Retina (tissue), 1 donor: Measurements from ENCODE around the gene PLK3.
"Not testable (repeated sequence)": the region's sequence is repeated elsewhere in the genome, so short reads cannot be mapped to it uniquely, and the experiment has no call there.

Experiments used
- DNase-seq: peaks from one replicate; pipeline ENCODE4 v3.0.0-alpha.2; 2016

The PLK3 gene

DNA sequence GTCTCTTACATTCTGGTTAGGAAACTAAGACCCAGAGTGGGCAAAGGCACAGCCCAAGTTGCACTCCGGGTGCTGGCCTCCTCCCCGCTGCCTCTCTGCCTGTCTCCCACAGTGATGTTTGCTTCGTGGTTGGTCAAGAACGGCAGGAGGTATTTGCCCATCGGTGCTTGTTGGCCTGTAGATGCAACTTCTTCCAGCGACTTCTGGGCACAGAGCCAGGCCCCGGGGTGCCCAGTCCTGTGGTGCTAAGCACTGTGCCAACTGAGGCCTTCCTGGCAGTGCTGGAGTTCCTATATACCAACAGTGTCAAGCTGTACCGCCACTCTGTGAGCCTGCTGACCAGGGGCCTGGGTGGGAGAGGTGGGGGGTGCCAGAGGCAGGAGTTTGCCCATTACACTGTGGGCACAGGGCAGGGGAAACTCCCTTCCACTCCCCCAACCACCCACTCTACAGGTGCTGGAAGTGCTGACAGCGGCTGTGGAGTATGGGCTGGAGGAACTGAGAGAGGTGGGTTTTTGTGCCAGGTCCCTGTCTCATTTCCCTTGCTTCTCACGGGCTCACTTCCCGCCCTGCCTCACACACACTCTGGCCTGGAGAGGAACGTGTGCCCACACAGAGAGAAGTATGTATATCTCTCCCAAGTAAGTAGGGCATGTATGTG, 10.1 kb downstream of the PLK3 start:
- DNase-seq = no peak

DNA sequence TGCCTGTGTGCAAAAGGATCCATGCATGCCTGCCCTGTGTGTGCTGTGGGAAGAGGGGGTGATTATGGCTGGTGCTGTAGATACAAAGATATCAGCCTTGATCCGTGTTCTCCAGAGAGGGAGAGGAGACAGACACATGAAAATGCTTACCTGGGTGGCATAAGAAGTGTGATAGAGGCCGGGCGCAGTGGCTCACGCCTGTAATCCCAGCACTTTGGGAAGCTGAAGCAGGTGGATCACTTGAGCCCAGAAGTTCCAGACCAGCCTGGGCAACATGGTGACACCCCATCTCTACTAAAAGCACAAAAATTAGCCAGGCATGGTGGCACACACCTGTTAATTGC, 10.6 kb downstream of the PLK3 start:
- not testable (repeated sequence) for DNase-seq

DNA sequence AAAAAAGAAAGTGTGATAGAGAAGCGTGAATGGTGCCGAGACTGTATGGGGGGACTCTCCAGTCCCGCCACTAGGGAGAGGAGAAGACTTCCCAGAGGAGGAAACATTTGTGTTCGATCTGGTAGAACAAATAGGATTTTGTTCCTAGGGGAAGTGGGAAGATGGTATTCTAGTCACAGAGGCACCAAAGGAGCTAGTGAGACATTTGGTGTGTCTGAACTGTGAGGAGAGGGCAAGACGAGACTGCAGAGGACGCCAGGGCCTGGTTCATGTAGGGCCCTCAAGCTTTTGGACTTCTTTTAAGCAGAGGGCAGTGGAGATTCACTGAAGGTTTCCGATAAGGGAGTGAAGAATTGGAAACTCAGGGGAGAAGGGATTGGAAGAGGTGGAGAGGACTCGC, 11.1 kb downstream of the PLK3 start:
- DNase-seq = no peak

DNA sequence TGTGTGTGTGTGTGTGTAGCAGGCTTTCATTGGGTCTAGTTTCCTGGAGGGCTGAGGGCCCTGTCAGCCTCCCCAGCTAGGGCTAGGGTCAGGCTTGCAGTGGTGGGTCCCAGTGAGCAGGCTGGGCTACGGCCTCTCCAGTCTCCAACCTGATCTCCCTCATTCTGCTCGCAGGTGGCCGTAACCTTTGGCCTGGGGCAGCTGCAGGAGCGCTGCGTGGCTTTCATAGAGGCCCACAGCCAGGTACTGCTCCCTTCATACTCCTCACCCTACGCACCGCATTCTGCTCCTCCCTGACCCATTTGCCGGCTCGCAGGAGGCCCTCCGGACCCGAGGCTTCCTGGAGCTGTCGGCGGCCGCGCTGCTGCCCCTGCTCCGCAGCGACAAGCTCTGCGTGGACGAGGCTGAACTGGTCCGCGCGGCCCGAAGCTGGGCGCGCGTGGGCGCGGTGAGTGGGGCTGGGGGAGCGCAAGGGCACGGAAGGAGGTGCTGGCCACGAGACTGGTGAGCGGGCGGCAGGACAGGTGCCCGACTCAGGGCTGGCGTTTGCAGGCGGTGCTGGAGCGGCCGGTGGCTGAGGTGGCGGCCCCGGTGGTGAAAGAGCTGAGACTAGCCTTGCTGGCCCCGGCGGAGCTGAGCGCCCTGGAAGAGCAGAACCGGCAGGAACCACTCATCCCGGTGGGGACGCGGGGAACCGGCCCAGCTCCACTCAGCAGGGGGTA, 12.8 kb downstream of the PLK3 start:
- no peak for DNase-seq

DNA sequence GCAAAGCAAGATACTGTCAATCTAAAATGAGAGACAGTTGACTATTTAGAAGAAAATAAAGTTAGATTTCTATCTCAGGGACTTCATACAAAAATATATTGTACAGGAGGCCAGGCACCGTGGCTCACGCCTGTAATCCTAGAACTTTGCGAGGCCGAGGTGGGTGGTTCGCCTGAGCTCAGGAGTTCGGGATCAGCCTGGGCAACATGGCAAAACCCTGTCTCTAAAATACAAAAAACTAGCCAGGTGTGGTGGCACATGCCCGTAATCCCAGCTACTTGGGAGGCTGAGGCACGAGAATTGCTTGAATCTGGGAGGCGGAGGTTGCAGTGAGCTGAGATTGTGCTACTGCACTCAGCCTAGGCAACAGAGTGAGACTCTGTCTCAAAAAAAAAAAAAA, 15.7 kb downstream of the PLK3 start:
- DNase-seq = not testable (repeated sequence)

DNA sequence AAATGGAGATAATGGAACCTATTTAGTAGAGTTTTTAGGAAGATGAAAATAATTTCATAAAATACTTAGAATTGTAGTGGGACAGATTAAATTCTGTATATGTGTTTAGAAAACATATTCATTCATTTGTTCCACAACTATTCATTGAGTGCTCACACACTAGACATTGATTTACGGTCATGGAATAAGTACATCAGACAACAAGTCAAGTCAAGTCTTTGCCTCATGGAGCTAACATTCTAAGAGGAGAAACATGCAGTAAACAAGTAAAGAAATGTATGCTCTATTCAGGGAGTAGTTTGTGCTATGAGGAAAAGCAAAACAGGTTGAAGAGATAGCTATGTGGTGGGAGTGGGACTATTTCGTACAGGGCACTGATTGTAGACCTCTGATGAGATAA, 17.1 kb downstream of the PLK3 start:
- no peak for DNase-seq

DNA sequence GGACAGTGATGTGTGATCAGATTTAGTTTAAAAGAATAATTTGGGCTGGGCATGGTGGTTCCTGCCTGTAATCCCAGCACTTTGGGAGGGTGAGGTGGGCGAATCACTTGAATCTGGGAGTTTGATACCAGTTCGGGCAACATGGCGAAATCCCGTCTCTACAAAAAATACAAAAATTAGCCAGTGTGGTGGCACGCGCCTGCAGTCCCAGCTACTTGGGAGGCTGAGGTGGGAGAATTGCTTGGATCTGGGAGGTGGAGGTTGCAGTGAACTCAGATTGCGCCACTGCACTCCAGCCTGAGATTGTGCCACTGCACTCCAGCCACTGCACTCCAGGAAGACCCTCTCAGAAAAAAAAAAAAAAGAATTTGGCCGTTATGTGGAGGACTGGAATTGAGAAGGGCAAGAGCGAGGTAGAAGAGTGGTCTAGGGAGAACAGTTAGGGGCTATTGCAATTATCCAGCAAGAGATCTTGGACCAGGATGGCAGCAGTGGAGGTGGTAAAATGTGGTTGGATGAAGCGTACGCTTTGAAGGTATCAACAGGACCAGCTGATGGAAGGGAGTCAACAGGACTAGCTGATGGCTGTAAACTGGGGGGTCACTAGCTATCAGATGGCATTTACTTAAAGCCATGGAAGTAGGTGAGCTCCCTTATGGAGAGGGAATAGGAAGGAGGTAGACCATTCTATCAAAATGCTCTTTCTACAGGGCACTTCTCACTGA, 17.8 kb downstream of the PLK3 start:
- DNase-seq = no peak

DNA sequence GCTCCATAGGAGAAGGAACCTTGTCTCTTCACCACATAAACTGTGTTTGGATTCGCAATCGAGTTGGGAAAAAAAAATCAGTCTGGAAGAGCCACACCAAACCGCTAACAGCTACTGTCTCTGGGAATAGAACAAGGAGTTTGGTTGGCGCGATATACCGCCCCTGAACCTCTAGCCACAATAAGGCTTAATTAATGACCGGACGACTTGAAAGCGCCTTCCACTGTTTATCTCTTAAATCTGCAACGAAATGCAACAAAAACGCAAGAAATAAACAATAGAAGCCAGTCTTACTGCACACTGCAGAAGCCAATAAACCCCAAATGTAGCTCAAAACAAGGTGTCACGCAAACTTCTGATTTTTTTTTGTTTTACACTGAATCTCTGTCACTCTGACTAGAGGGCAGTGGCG, 19.0 kb downstream of the PLK3 start:
- DNase-seq = no peak

DNA sequence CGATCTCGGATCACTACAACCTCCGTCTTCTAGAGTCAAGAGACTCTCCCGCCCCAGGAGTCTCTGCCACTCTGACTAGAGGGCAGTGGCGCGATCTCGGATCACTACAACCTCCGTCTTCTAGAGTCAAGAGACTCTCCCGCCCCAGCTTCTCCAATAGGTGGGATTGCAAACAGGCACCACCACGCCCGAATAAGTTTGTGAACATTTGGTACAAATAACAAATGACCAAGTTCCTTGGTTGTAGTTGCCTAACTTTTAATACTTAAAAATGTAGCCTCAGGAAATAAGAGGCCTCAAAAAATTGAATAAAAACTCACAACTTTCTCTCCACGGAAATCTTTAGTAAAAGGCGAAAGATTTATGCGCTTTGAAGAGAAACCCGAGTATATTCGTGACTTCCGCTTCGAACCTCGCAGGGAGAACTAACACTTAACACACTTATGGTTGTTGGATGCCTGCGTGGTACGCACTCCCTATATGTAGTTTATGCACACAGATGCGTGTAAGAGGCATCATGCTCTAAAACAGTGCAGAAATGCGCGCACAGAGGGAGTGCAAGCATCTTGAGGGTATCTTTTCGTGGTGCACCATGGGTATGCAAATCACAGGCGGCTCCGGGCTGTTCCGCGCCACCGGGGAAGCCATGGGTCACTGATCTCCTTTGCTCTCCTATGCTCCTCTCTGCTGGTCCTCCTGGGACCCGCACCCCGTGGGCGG, 19.6 kb downstream of the PLK3 start:
- peak; percentile 95 for DNase-seq

DNA sequence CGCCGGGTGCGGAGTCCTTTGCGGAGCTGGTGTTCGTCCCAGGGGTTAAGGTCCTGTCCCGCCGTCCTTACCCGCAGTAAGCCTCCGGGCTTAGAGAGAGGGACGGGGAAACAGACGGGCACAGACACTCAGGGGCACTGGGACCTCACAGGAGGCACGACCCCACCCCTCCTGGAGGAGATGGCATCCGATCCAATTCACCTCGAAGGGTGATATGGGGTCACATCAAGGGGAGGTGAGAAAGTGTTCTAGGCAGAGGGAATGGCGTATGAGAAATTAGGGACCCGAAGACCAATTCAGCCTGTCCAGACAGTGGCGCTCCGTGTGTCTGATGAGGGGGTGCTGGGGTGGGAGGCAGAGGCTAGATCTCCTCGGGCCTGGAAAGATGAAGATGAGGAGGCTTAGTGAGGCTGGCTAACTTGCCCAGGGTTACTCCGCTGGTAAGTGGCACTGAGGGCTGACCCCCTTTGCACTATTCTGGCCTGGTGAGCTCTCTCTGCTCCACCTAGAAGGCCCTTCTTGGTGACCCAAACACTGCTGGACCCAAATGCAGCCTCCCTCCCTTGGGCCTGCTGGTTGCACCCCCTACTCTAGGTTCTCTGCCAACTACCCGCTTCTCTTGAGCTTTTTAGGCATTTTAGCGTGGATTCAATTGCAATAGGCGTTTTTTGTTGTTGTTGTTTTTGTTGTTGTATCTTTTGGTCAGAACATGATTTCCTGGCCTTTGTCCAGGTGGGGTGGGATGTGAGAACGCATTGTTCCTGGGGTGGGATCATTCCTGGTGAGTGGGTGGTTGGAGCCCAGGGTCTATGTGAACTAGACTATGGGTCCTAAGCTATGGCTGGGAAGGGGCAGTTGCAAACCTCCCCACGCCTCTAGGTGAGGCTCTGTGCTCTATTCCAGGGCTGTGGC, 20.4 kb downstream of the PLK3 start:
- DNase-seq = no peak

DNA sequence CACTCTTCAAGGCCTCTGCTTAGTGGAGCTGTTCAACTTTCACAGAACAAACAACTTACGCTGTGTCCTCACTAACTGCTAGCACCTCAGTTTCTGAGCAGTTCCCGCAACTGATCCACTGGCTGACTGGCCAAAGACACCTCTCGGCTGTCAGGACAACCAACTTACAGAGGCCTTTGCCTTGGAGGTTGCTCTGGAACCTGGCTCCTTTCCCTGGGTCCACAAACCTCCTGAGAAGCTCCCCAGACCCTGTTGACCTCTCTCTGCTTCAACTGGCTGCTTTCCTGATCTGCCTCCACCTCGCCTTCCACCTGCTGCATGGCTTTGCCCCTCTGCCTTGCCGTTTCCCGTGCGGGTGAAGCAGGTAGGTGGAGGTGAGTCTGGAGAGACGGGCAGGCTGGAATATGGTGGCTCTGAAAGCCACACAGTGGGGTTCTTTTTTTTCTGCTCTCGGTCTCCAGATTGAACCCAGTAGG, 21.1 kb downstream of the PLK3 start:
- DNase-seq = no peak

DNA sequence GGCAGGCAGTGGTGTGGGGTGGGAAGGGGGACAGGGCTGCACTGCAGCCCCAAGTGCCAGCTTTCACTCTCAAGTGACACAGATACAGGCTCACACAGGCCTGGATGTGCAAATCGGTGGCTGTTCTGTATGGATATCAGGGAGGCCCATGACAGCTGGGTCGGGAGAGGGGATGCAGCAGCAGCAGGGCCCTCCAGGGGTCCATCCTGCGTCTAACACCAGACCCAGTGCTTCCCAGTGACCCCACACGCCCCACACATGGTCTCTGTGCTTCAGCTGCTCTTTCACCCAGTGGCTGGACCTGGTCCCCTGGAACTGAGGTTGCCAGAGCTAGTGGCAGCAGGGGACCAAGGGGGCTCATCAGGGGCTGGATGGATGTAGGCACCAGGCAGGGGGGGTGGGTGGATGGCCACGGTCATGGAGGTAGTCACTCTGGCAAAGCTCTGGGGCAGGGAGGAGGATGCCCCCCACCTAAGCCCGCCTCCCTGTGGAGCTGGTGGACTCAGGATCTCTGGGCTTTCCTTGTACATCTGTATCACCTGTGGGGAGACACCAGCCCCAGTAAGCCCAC, 22.0 kb downstream of the PLK3 start:
- DNase-seq = no peak

DNA sequence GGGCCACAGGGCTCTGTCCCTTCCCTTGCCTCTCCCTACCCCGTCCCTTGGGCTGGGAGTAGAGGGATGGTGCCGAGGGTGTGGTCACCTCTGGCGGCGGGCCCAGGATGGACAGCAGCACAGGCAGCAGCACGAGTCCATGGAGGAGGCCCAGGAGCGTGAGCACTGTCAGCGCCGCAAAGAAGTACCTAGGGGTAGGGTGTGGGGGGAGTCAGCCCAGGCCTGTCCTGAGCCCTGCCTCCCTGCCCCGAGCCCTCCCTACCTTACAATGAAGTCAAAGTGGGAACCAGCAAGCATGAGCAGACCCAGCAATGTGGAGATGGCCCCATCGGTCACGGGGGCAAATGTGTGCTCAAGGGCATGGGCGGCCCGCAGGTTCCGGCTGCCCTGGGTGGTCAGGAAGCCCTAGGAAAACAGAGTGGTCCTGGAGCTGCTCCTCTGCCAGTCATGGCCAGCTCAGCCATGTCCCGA, 22.8 kb downstream of the PLK3 start:
- DNase-seq = no peak

DNA sequence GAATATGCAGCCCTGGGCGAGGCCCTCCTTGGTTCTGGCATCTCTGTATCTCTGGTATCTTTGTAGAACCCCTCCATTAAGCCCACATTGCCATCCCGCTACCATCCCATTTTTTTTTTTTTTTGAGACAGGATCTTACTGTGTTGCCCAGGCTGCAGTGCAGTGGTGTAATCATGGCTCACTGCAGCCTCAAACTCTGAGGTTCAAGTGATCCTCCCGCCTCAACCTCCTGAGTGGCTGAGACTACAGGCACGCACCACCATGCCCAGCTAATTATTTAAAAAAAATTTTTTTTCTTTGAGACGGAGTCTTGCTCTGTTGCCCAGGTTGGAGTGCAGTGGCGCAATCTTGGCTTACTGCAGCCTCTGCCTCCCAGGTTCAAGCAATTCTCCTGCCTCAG, 24.2 kb downstream of the PLK3 start:
- not testable (repeated sequence) for DNase-seq

DNA sequence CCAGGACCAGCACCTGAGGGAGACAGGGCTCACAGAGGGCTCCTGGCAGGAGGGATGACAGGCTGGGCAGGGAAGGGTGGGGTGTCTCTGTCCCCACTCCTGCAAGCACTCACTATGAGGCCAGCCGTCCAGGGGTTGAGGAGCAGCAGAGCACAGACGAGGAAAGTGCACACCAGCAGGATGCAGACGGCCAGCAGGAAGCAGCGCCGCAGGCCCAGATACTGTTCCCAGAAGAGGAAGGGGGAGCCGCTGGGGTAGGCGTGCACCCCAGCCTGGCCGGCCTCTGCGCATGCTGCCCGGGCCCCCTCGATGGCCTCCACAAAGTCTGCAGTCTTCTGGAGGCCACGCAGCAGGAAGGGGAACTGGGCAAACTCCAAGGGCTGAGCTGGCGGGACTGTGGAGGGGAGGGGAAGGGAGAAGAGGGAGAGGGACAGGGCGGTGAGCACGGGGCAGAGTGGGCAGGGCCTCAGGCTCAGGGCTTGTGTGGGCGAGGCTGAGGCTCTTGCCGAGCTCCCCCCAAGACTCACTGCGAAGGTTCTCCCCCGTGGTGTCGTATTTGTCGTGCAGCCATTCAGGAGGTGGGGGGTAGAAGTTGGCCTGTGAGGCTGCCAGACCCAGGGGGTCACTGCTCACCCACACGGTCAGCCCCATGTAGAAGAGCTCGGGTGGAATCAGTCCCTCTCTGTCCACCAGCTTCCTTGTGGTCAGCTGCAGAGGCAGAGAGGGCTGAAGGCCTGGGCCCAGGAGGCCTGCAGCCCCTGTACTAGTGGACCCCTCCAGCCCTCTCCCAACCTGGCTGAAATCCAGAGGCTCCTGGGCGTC, 26.4 kb downstream of the PLK3 start:
- DNase-seq = no peak

DNA sequence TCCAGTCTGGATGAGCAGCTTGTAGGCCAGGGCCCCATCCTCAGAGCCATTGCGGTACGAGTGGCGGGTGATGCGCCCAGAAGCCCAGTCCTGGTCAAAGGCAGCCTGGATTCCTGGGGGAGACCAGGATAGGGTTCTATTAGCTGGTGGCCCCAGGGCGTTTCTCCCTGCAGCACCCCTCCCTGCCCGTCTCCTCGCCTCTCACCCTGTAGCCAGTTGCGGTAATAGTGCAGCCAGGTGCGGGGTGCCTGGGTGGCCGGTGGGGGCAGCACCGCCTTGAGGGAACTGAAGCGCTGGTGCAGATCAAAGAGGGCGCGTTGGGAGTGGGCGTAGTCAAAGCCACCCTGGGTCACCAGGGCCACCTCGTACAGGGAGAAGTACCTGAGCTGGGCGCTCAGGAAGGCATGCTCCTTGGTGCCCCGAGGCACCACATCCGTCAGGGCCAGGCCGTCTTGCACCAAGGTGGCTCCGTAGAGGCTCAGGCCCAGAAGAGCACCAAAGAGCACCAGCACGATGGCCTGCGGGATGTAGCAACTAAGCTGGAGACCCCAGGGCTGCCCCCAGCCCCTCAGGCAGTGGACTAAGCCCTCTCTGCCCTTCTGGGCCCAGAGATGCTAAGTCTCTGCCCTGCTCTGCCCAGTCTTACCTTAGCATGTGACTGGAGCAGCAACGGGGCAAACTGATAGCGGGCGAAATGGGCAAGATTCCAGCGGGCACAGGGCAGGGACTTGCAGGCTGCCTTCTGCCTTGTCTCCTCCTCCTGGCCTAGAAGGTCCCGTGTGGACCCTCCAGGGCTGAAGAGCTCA, 27.2 kb downstream of the PLK3 start:
- DNase-seq = no peak

DNA sequence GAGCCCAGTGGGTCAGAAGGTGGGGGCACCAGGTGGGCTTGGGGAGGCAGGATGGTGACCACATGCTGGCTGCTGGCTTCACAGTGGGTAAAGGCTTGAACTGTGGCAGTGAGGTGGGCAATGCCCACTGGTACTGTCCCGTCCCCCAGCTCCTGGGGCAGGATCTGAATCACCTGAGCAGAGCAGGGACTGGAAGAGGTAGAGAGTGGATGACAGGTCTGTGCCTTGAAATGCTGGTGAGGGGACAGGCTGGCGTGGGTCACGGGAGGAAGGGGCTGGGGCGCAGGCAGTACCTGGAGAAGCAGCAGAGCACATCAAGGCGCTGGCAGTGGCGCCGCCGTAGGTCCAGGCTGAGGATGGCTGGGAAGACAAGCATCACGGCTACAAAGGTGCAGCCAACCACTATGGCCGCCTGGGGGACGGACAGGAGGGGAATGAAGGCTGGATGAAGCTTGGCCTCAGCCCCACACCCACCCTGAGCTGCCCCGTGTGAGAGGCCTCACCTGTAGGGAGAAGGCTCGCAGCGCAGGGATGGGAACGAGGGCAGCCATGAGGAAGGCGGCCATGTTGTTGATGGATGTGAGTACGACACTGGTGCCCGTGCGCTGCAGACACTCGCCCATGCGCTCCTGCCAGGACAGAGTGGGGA, 27.9 kb downstream of the PLK3 start:
- no peak for DNase-seq

DNA sequence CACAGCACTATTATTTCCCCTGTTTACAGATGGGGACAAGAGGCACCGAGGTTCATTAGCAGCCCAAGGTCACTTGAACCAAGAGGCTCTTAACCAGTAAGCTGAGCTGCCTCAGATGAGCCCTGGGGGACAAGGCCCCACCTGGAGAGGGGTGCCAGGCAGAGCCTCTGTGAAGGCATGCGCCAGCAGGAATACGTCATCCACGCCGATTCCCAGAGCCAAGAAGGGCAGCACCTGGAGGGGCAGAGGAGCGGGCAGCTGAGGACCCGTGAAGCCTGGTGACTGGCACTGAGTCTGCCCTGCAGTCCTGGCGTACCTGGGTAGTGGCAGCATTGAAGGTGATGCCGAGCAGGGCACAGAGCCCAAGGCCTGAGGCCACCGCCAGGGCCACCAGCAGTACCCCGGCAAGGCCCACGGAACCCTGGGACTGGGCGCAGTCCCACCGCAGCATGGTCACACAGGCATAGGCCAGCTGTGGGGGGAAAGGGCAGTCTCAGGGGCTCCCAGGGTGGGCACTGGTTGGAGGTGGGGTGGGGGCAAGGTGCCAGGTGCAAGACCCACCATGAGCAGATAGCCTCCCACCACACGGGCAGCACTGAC, 28.8 kb downstream of the PLK3 start:
- DNase-seq = no peak
